Kidney (tissue), 14 donors: ENCODE results near the gene MAP3K15. TPM values are rescaled to one million over a fixed set of nuclear protein-coding genes. Genes with fewer than 3 reads are reported as not detected.

ENCODE experiments used
- DNase-seq, 5 donors: peaks; one replicate each; pipeline ENCODE4 v3.0.0-alpha.2; 2013 to 2020
- FAIRE-seq: peaks from 2 replicates; lab custom pipeline; 2012; peaks lifted over from hg19 to GRCh38; lab: Jason Lieb, UNC
- H3K27ac ChIP-seq, 2 donors: one replicate each; pipeline ENCODE4 v1.7.0; 2013; ENCODE audit warnings: low read depth in 2 of 2, low read length in 2 of 2, inconsistent platforms in 1 of 2
- H3K27me3 ChIP-seq: one replicate; pipeline ENCODE4 v1.7.1; 2013; ENCODE audit warnings: low read length, inconsistent platforms; ENCODE audit not compliant: control insufficient read depth, insufficient read depth
- H3K36me3 ChIP-seq, 3 donors: one replicate each; pipeline versions ENCODE4 v1.7.0 to v1.7.1; 2013; ENCODE audit warnings: low read length in 3 of 3, control low read depth in 1 of 3, inconsistent platforms in 1 of 3; ENCODE audit not compliant: insufficient read depth in 3 of 3, control insufficient read depth in 2 of 3
- H3K4me1 ChIP-seq, 3 donors: one replicate each; pipeline versions ENCODE4 v1.7.0 to v1.7.1; 2013; ENCODE audit warnings: low read length in 3 of 3, inconsistent platforms in 1 of 3, low read depth in 1 of 3; ENCODE audit not compliant: control insufficient read depth in 2 of 3, insufficient read depth in 2 of 3
- H3K4me3 ChIP-seq, 3 donors: one replicate each; pipeline versions ENCODE4 v1.7.0 to v1.8.1; 2013; ENCODE audit warnings: low read length in 3 of 3, control low read depth in 1 of 3, inconsistent platforms in 1 of 3
- H3K9ac ChIP-seq, 3 donors: one replicate each; pipeline versions ENCODE4 v1.7.0 to v1.7.1; 2013; ENCODE audit warnings: low read length in 3 of 3, control low read depth in 1 of 3, inconsistent platforms in 1 of 3
- H3K9me3 ChIP-seq, 3 donors: one replicate each; pipeline versions ENCODE4 v1.7.0 to v1.7.1; 2013; ENCODE audit warnings: low read length in 3 of 3, control low read depth in 1 of 3, inconsistent platforms in 1 of 3; ENCODE audit not compliant: control insufficient read depth in 2 of 3, insufficient read depth in 1 of 3
- intact Hi-C: fragments of 100-400 bp; cut with DNase I; formaldehyde crosslinking; loops from one replicate; pipeline ENCODE4 v1.11.1; 2022
- polyA plus RNA-seq: library from polyadenylated mRNA; stranded (reverse); fragments of 350-450 nt; fragmentation: Illumina TruSeq; extraction: RNeasy Lipid Tissue Mini Kit (QIAGEN cat#74804); gene quantifications from one replicate; pipeline ENCODE4 v1.2.3, GENCODE V29; 2014; ENCODE audit warnings: low read depth, low replicate concordance; ENCODE audit not compliant: insufficient read depth
- total RNA-seq: library from RNA; stranded (reverse); fragmentation: NEBNext Ultra II Directional; extraction: Animal tissue kit (Norgen Biotek cat#: 25700); gene quantifications from one replicate; pipeline ENCODE4 v1.2.1, GENCODE V29; 2021
- TF ChIP-seq, protein P1 (sequence below): IDR thresholded peaks from 3 replicates; pipeline ENCODE4 v1.5.1; 2012; ENCODE audit warnings: mild to moderate bottlenecking, moderate library complexity, borderline replicate concordance; ENCODE audit not compliant: insufficient read depth; ENCODE audit errors: extremely low read depth
- donor health status: control.
- donor health status: control.
- donor health status: control.
- donor health status: control.
- donor health status: control.
- donor health status: DM: yes; HTN: yes; CAD: no.
- donor health status: Normal renal cell carcinoma (clear cell type).

The MAP3K15 gene
- total and polyA plus RNA-seq, 2 donors from 2014 or later = 3.7 to 5.0 TPM

DNA sequence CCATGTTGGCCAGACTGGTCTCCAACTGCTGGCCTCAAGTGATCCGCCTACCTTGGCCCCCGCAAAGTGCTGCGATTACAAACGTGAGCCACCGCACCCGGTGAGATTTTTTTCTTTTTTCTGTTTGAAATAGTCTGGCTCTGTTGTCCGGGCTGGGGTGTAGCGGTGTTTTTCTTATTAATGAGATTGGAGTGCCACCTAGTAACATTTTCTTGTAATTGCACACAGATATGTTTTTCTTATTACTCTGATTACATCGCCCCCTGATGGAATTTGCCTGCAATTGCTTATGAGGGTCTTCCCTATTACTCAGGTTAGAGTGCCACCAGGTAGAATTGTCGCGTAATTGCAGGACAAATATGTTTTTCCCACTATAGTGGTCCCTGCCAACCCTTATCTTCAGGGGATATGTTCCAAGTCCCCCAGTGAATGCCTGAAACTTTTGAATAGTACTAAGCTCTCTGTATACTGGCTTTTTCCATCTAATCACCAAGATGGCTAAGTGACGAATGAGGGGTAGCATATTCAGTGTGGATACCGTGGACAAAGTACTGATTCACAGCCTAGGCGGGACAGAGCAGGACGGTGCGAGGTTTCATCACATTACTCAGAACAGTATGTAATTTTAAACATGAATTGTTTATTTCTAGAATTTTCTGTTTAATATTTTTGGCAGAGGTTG, 180.2 kb downstream of the MAP3K15 start:
- intact Hi-C loops = no loop called here
- TF ChIP-seq, protein P1, sequence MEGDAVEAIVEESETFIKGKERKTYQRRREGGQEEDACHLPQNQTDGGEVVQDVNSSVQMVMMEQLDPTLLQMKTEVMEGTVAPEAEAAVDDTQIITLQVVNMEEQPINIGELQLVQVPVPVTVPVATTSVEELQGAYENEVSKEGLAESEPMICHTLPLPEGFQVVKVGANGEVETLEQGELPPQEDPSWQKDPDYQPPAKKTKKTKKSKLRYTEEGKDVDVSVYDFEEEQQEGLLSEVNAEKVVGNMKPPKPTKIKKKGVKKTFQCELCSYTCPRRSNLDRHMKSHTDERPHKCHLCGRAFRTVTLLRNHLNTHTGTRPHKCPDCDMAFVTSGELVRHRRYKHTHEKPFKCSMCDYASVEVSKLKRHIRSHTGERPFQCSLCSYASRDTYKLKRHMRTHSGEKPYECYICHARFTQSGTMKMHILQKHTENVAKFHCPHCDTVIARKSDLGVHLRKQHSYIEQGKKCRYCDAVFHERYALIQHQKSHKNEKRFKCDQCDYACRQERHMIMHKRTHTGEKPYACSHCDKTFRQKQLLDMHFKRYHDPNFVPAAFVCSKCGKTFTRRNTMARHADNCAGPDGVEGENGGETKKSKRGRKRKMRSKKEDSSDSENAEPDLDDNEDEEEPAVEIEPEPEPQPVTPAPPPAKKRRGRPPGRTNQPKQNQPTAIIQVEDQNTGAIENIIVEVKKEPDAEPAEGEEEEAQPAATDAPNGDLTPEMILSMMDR = no peak
- no peak for DNase-seq

DNA sequence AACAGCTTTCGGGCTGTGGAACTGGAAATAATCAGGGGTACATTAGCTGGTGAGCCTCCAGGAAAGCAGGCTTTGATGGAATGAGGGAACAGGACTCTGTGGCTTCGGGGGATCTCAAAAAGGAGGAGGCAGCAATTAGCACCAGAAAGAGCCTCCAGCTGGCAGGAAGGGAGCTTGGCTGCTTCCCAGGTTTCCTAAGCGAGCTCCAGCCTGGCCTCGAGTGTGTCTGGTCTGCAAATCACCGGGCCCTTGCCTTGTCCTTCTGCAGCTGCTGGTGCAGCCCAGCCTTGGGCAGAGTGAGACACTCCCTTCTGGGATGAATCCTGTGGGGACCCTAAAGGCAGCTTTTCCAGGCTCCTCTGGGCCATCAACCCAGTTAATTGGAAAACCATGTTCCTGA, 182.3 kb downstream of the MAP3K15 start:
- no peak for FAIRE-seq
- Histone ChIP-seq H3K9ac (no peak overlapping the region), H3K4me1 (no peaks in the 10 kb centered on the region), H3K4me3 (no peak overlapping the region), H3K9me3 (no peaks in the 10 kb centered on the region), H3K36me3 (no peaks in the 10 kb centered on the region), H3K27ac (no peak overlapping the region), H3K27me3 (no peaks in the 10 kb centered on the region)
- intact Hi-C loops = no loop called here
- TF ChIP-seq, protein P1 = no peak
- DNase-seq = no peak

More for the DNA sequence above, 180.2 kb downstream of the MAP3K15 start:
- Histone ChIP-seq H3K4me1 (no peaks in the 10 kb centered on the region), H3K9me3 (no peaks in the 10 kb centered on the region), H3K36me3 (no peaks in the 10 kb centered on the region), H3K9ac (no peak overlapping the region), H3K27me3 (no peaks in the 10 kb centered on the region), H3K27ac (no peak overlapping the region), H3K4me3 (no peak overlapping the region)
- no peak for FAIRE-seq

DNA sequence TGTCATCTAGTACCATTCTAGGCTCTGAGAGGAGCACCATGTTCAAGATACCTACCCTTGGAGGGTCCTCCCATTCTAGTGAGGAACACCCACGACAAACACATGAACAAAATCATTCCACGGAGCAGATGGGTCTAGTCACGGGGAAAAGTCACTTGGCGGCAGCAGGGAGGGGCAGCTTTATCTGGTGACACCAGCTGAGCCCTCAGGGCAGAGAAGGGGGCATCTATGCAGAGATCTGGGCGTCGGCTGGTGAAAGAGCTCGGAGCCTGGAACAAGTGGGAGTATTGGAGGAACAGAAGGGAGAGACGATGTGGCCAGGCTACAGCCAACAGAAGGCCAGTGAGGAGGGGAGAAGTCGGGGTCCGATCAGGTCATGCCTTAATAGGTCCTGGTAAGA, 183.5 kb downstream of the MAP3K15 start:
- Histone ChIP-seq H3K9me3 (no peaks in the 10 kb centered on the region), H3K36me3 (no peaks in the 10 kb centered on the region), H3K4me1 (no peaks in the 10 kb centered on the region), H3K9ac (no peak overlapping the region), H3K4me3 (no peak overlapping the region), H3K27me3 (no peaks in the 10 kb centered on the region), H3K27ac (no peak overlapping the region)
- FAIRE-seq (no peak), DNase-seq (no peak)
- intact Hi-C loops = no loop called here
- TF ChIP-seq, protein P1 = no peak
